IPS DF 4.7 (cell line): ENCODE measurements around the gene SOX6.
A peak's percentile ranks its signal among the peaks of the same experiment; 100 is the strongest.

Source experiments
- DNase-seq: peaks from one replicate; pipeline ENCODE4 v3.0.0-alpha.2; 2013; ENCODE audit warnings: low spot score; ENCODE audit errors: extremely low read depth

SOX6 gene

GRCh38 chr11:16007514-16007913 is 348.8 kb downstream of the SOX6 start:
- no peak for DNase-seq

GRCh38 chr11:16002942-16003341 is 353.4 kb downstream of the SOX6 start:
- DNase-seq = no peak

GRCh38 chr11:16001899-16002426 is 354.4 kb downstream of the SOX6 start:
- no peak for DNase-seq

GRCh38 chr11:16001044-16001568 is 355.2 kb downstream of the SOX6 start:
- DNase-seq = no peak

- DNase-seq = no peak
Observed at GRCh38 chr11:16000065-16000464, 356.3 kb downstream of the SOX6 start.

GRCh38 chr11:15993345-15993744 is 363.0 kb downstream of the SOX6 start:
- DNase-seq = no peak

GRCh38 chr11:15991215-15991614 is 365.1 kb downstream of the SOX6 start:
- DNase-seq = no peak

GRCh38 chr11:15989685-15990084 is 366.7 kb downstream of the SOX6 start:
- DNase-seq = no peak

GRCh38 chr11:15988693-15989231 is 367.6 kb downstream of the SOX6 start:
- DNase-seq = peak; percentile 36

GRCh38 chr11:15988016-15988550 is 368.3 kb downstream of the SOX6 start:
- no peak for DNase-seq

GRCh38 chr11:15987046-15987445 is 369.3 kb downstream of the SOX6 start:
- DNase-seq = no peak

GRCh38 chr11:15985860-15986139 is 370.5 kb downstream of the SOX6 start:
- DNase-seq = no peak

GRCh38 chr11:15985127-15985859 is 371.1 kb downstream of the SOX6 start:
- no peak for DNase-seq

- DNase-seq = no peak
Observed at GRCh38 chr11:15981292-15981691, 375.1 kb downstream of the SOX6 start.

- DNase-seq = no peak
Observed at GRCh38 chr11:15977116-15977515, 379.2 kb downstream of the SOX6 start.

GRCh38 chr11:15976433-15977045 is 379.8 kb downstream of the SOX6 start:
- no peak for DNase-seq

GRCh38 chr11:15975742-15976141 is 380.6 kb downstream of the SOX6 start:
- no peak for DNase-seq

GRCh38 chr11:15972838-15973237 is 383.5 kb downstream of the SOX6 start:
- DNase-seq = no peak

- no peak for DNase-seq
Observed at GRCh38 chr11:15971215-15971546, 385.2 kb downstream of the SOX6 start.

- no peak for DNase-seq
Observed at GRCh38 chr11:15970506-15971214, 385.7 kb downstream of the SOX6 start.

- DNase-seq = no peak
Observed at GRCh38 chr11:15969701-15970329, 386.5 kb downstream of the SOX6 start.
